ENCODE data around the gene SLC6A16.
A peak's percentile ranks its signal among the peaks of the same experiment; 100 is the strongest.

Gene SLC6A16

GRCh38 chr19:49344505-49345423 lies 19.8 kb upstream of the SLC6A16 start:
- Histone ChIP-seq H3K27ac (no peak overlapping the region), H3K4me3 (no peak overlapping the region)
- TF ChIP-seq, protein P1, sequence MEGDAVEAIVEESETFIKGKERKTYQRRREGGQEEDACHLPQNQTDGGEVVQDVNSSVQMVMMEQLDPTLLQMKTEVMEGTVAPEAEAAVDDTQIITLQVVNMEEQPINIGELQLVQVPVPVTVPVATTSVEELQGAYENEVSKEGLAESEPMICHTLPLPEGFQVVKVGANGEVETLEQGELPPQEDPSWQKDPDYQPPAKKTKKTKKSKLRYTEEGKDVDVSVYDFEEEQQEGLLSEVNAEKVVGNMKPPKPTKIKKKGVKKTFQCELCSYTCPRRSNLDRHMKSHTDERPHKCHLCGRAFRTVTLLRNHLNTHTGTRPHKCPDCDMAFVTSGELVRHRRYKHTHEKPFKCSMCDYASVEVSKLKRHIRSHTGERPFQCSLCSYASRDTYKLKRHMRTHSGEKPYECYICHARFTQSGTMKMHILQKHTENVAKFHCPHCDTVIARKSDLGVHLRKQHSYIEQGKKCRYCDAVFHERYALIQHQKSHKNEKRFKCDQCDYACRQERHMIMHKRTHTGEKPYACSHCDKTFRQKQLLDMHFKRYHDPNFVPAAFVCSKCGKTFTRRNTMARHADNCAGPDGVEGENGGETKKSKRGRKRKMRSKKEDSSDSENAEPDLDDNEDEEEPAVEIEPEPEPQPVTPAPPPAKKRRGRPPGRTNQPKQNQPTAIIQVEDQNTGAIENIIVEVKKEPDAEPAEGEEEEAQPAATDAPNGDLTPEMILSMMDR (IDR thresholded peaks at IDR 0.05) = no peak
- DNase-seq (ENCODE audit: low spot score) = no peak

- H3K4me3 ChIP-seq = no peak overlapping the region
- peak; percentile 66 for DNase-seq (ENCODE audit: low spot score)
- TF ChIP-seq, protein P1 (IDR thresholded peaks at IDR 0.05) = no peak
- H3K27ac ChIP-seq = no peak overlapping the region
These were observed 18.1 kb upstream of the SLC6A16 start for GRCh38 chr19:49343123-49343522.

GRCh38 chr19:49342291-49342721 lies 17.3 kb upstream of the SLC6A16 start:
- no peak overlapping the region for H3K27ac ChIP-seq
- DNase-seq (ENCODE audit: low spot score) = peak; percentile 62
- no peak overlapping the region for H3K4me3 ChIP-seq
- TF ChIP-seq, protein P1 (IDR thresholded peaks at IDR 0.05) = no peak

DNA sequence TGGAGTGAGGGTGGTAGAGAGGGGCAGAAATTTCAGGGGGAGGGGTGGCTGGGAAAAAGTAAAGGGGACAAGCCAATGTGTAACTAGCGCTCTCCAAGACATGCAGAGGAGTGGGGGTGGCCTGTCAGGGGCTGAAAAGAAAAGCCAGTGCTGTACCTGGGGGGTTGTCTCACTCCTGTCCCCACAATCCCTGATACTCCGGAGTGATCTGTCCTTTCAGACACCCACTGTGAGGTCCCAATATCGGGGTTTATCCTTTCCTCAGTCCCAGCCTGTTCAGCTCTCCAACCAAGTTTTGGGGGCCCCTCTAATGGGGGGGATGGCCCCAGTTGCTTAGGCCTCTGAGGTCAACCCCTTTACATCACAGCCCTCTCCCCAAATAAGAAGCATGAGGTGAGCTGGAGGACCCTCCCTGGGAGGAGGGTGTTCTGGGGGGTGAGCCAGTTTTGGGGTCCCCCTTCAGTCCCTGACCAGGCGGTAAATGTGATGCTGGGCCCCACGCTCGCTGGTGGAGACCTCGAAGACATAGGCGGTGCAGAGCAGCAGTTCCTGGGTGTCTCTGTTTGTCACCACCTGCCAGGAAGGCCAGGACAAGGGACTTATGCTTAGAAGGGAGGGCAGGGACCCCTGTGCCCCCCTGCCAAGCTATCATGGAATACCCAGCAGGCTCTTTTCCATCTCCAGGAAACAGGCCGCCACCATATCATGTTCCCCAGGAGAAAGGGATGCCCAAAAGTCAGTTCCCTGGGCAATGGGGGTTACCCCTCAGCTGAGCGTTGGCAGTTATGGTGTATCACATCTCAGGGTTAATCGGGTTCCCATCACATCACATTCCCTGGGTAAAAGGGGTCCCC lies 16.1 kb upstream of the SLC6A16 start:
- no peak overlapping the region for H3K4me3 ChIP-seq
- TF ChIP-seq, protein P1 (IDR thresholded peaks at IDR 0.05) = no peak
- peak; percentile 73 for DNase-seq (ENCODE audit: low spot score)
- H3K27ac ChIP-seq = peak overlapping the region; percentile 91 to 95

- DNase-seq (ENCODE audit: low spot score) = peak; percentile 94
- peak overlapping the region; percentile 71 for H3K4me3 ChIP-seq
- H3K27ac ChIP-seq = peak overlapping the region; percentile 91 to 95
- TF ChIP-seq, protein P1 (IDR thresholded peaks at IDR 0.05) = no peak
These were observed 15.3 kb upstream of the SLC6A16 start for GRCh38 chr19:49340069-49340864.

GRCh38 chr19:49339301-49340068 lies 14.5 kb upstream of the SLC6A16 start:
- peak overlapping the region; percentile 71 for H3K4me3 ChIP-seq
- peak overlapping the region; percentile 91 to 95 for H3K27ac ChIP-seq
- TF ChIP-seq, protein P1 (IDR thresholded peaks at IDR 0.05) = no peak
- DNase-seq (ENCODE audit: low spot score) = peak; percentile 96

Measured in coronary artery (tissue), 2 donors.